Adrenal gland (tissue), 12 donors: ENCODE results near the gene UFSP2. TPM values are rescaled to one million over a fixed set of nuclear protein-coding genes. Genes with fewer than 3 reads are reported as not detected.

Experiments used
- DNase-seq, 7 donors: peaks; one replicate each; pipeline ENCODE4 v3.0.0-alpha.2; 2019 to 2020
- H3K27ac ChIP-seq, 5 donors: fragments of 200-600 bp; sonication (generic) in 4 of 5; 1 replicate in 3 of 5; 2 replicates in 2 of 5; pipeline versions ENCODE4 v1.5.1 to v1.8.0; 2016 to 2020; ENCODE audit warnings: mild to moderate bottlenecking in 1 of 5
- H3K27me3 ChIP-seq: fragments of 200-600 bp; 2 replicates; pipeline ENCODE4 v1.8.0; 2021
- H3K36me3 ChIP-seq, 2 donors: fragments of 200-600 bp; replicated peaks in 1 of 2; 1 replicate in 1 of 2; 2 replicates in 1 of 2; pipeline versions ENCODE4 v1.5.1 to v1.8.0; 2018 to 2022
- H3K4me1 ChIP-seq, 2 donors: fragments of 200-600 bp; replicated peaks in 1 of 2; 1 replicate in 1 of 2; 2 replicates in 1 of 2; pipeline versions ENCODE4 v1.5.1 to v1.8.0; 2018 to 2021
- H3K4me3 ChIP-seq, 4 donors: fragments of 200-600 bp; sonication (generic) in 3 of 4; one replicate each; pipeline ENCODE4 v1.5.1; 2016 to 2018
- H3K9me3 ChIP-seq, 3 donors: fragments of 200-600 bp; sonication (generic) in 1 of 3; replicated peaks in 1 of 3; 1 replicate in 2 of 3; 2 replicates in 1 of 3; pipeline versions ENCODE4 v1.5.1 to v1.8.0; 2016 to 2021
- POLR2A ChIP-seq, 2 donors: fragments of 450-650 bp; IDR thresholded peaks; one replicate each; pipeline ENCODE4 v1.6.1; 2017; ENCODE audit warnings: antibody characterized with exemption in 2 of 2, mild to moderate bottlenecking in 2 of 2, moderate library complexity in 1 of 2
- whole genome bisulfite sequencing, 4 donors: extraction: QIAGEN DNeasy Blood & Tissue Kit in 2 of 4; methylation state at CpG; one replicate each; pipeline versions ENCODE4 v1.1.5 to v1.1.7; 2013 to 2017; 5-methylcytosine and 5-hydroxymethylcytosine counted together
- intact Hi-C, 2 donors: fragments of 100-400 bp; cut with DNase I; formaldehyde crosslinking; loops; one replicate each; pipeline versions ENCODE4 v1.14.1 to v1.15.0; 2022 to 2023
- polyA plus RNA-seq, 3 donors: library from polyadenylated mRNA; stranded (reverse); fragments of 200-250 nt in 2 of 3; fragments of 350-450 nt in 1 of 3; fragmentation: Illumina TruSeq in 1 of 3; extraction: RNeasy Lipid Tissue Mini Kit (QIAGEN cat#74804) in 1 of 3; gene quantifications; one replicate each; pipeline ENCODE4 v1.2.3, GENCODE V29; 2013 to 2014
- total RNA-seq, 9 donors: library from RNA; depleted of rRNA in 4 of 9; stranded (reverse); fragments of >200 nt in 4 of 9; fragments of 120-200 nt in 1 of 9; fragmentation: NEBNext Ultra II Directional in 1 of 9; extraction: Animal tissue kit (Norgen Biotek cat#: 25700) in 1 of 9; gene quantifications; one replicate each; pipeline versions ENCODE4 v1.1.0 to v1.2.4, GENCODE V29; 2013 to 2023
- TF ChIP-seq, protein P1 (sequence below), 6 experiments: fragments of 450-650 bp in 4 of 6; fragments of 200-600 bp in 2 of 6; sonication (generic) in 1 of 6; IDR thresholded peaks; 1 replicate in 5 of 6; 2 replicates in 1 of 6; pipeline versions ENCODE4 v1.5.1 to v1.8.0; 2016 to 2021; ENCODE audit warnings: antibody characterized with exemption in 6 of 6, mild to moderate bottlenecking in 2 of 6, moderate library complexity in 1 of 6
- donor health status: healthy with polysubstance abuse.
- donor health status: Bipolar disorder and iron deficiency.
- donor health status: DM: yes; HTN: yes; CAD: no.
- donor health status: DM: no; HTN: no; CAD: no.
- donor health status: DM: no; HTN: no; CAD: no.
- donor health status: DM: yes; HTN: yes; CAD: no.

Gene UFSP2
- total and polyA plus RNA-seq, 12 donors, result 19.7 to 76.4 (median 44.1) TPM

- no peak for TF ChIP-seq POLR2A (IDR thresholded peaks at IDR 0.05)
- TF ChIP-seq, protein P1, sequence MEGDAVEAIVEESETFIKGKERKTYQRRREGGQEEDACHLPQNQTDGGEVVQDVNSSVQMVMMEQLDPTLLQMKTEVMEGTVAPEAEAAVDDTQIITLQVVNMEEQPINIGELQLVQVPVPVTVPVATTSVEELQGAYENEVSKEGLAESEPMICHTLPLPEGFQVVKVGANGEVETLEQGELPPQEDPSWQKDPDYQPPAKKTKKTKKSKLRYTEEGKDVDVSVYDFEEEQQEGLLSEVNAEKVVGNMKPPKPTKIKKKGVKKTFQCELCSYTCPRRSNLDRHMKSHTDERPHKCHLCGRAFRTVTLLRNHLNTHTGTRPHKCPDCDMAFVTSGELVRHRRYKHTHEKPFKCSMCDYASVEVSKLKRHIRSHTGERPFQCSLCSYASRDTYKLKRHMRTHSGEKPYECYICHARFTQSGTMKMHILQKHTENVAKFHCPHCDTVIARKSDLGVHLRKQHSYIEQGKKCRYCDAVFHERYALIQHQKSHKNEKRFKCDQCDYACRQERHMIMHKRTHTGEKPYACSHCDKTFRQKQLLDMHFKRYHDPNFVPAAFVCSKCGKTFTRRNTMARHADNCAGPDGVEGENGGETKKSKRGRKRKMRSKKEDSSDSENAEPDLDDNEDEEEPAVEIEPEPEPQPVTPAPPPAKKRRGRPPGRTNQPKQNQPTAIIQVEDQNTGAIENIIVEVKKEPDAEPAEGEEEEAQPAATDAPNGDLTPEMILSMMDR (IDR thresholded peaks at IDR 0.05), result no peak
- intact Hi-C loops, result no loop called here
- no peak overlapping the region for H3K4me3 ChIP-seq
- H3K36me3 ChIP-seq, result no peaks in the 10 kb centered on the region
- no peak overlapping the region for H3K27ac ChIP-seq
- no peaks in the 10 kb centered on the region for H3K27me3 ChIP-seq
- no peak for DNase-seq
- H3K9me3 ChIP-seq, result no peaks in the 10 kb centered on the region
- H3K4me1 ChIP-seq, result no peaks in the 10 kb centered on the region
- WGBS, 4 donors, result 82 to 97% (median 89%) methylated on average over 6 of the region's 6 CpGs
Observed at GRCh38 chr4:185378264-185378663, 47.5 kb downstream of the UFSP2 start.

GRCh38 chr4:185374573-185374972 is 51.2 kb downstream of the UFSP2 start:
- Histone ChIP-seq H3K36me3 (no peaks in the 10 kb centered on the region), H3K4me3 (no peak overlapping the region), H3K9me3 (no peaks in the 10 kb centered on the region), H3K27me3 (no peaks in the 10 kb centered on the region), H3K4me1 (no peaks in the 10 kb centered on the region), H3K27ac (no peak overlapping the region)
- no peak for TF ChIP-seq POLR2A (IDR thresholded peaks at IDR 0.05)
- TF ChIP-seq, protein P1 (IDR thresholded peaks at IDR 0.05), result no peak
- WGBS, 4 donors, result 71 to 78% (median 72%) methylated on average over 6 of the region's 6 CpGs
- intact Hi-C loops, result loop anchor here in 1 of 2 donors (5.0 kb wide), 1 partner anchor 88 kb away; no protein-coding TSS in a partner anchor
- no peak for DNase-seq

DNA sequence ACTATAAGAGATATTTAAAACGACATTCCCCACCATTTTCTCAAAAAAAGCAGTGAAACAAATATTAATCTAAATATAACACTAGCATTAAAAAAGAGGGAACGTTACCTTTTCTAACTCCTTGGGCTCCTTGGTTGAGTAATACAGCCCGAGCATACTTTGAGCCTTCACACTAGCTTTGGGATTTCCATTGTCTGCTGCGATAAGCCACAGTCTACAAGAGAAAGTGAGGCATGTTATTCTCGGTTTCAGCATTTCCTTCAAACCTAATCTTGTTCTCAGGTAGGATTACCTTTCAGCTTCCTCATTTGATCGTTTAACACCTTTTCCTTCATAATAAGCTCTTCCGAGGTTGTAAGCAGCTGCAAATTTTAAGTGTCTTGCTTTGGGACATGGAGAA is 51.7 kb downstream of the UFSP2 start:
- no peak for DNase-seq
- intact Hi-C loops, result loop anchor here in 1 of 2 donors (5.0 kb wide), 1 partner anchor 88 kb away; no protein-coding TSS in a partner anchor
- WGBS, 4 donors, result 86 to 89% (median 87%) methylated on average over 7 of the region's 7 CpGs

DNA sequence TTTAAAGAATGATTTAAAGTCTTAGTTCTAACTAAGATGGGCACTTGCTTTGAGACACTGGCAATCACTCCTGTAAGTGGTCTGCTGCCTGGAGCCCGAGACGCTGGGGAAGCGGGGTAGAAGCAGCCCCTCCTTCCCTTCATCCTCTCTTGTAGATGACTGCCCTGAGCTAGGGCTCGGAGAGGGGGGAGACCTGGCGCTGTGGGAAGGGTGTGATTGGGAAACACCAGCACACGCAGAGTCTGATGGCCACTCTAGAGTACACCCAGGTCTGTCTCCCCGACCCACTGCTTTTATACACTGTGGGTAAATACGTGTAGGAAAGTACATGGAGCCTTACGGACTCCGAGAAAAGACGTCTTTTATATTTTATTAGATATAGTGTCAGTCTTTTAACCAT is 54.1 kb downstream of the UFSP2 start:
- WGBS, 4 donors, result 95 to 98% (median 97%) methylated on average over 11 of the region's 11 CpGs
- intact Hi-C loops, result loop anchor here in 1 of 2 donors (5.0 kb wide), 1 partner anchor 91 kb away; no protein-coding TSS in a partner anchor

More for the DNA sequence above, 51.7 kb downstream of the UFSP2 start:
- no peaks in the 10 kb centered on the region for H3K36me3 ChIP-seq
- H3K27ac ChIP-seq, result no peak overlapping the region
- no peaks in the 10 kb centered on the region for H3K4me1 ChIP-seq
- H3K4me3 ChIP-seq, result no peak overlapping the region
- no peaks in the 10 kb centered on the region for H3K27me3 ChIP-seq
- TF ChIP-seq, protein P1 (IDR thresholded peaks at IDR 0.05), result no peak
- no peaks in the 10 kb centered on the region for H3K9me3 ChIP-seq

More for the DNA sequence above, 54.1 kb downstream of the UFSP2 start:
- Histone ChIP-seq H3K36me3 (no peaks in the 10 kb centered on the region), H3K27ac (no peak overlapping the region), H3K27me3 (no peaks in the 10 kb centered on the region), H3K9me3 (no peaks in the 10 kb centered on the region), H3K4me1 (no peaks in the 10 kb centered on the region), H3K4me3 (no peak overlapping the region)
- DNase-seq, result no peak
- TF ChIP-seq, protein P1 (IDR thresholded peaks at IDR 0.05), result no peak
- TF ChIP-seq POLR2A (IDR thresholded peaks at IDR 0.05), result no peak
